NCI-H146 (cell line): ENCODE results near the gene NAB1.
"Not testable (repeated sequence)": the region's sequence is repeated elsewhere in the genome, so short reads cannot be mapped to it uniquely, and the experiment has no call there.

ENCODE experiments used
- DNase-seq: peaks from one replicate; lab custom pipeline; 2025; lab: John Stamatoyannopoulos, UW

NAB1 gene

GRCh38 chr2:190674966-190675650 lies 26.2 kb downstream of the NAB1 start:
- DNase-seq, result no peak

- DNase-seq, result no peak
These were observed 28.4 kb downstream of the NAB1 start for GRCh38 chr2:190677255-190677654.

- DNase-seq, result no peak
These were observed 29.7 kb downstream of the NAB1 start for GRCh38 chr2:190678444-190679162.

GRCh38 chr2:190679391-190679790 lies 30.5 kb downstream of the NAB1 start:
- DNase-seq, result no peak

GRCh38 chr2:190679813-190680591 lies 31.1 kb downstream of the NAB1 start:
- DNase-seq, result peak; percentile 32

DNA sequence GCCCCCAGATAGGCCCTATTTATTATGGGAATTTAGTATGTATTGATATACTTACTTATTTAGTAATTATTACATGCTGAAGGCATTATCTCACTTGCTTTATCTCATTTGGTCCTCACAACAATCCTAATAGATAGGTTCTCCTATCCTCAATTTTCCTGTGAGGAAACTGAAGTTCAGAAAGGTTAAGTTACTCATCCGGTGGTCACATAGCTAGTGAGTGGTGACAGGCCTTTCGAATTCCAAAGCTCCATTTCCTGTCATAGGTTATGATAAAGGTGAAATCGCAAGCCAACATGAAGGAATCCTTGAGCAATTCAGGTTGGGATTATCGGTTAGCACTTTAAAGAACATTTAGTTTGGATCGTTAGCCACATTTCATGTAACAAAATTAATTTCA lies 33.3 kb downstream of the NAB1 start:
- no peak for DNase-seq

DNA sequence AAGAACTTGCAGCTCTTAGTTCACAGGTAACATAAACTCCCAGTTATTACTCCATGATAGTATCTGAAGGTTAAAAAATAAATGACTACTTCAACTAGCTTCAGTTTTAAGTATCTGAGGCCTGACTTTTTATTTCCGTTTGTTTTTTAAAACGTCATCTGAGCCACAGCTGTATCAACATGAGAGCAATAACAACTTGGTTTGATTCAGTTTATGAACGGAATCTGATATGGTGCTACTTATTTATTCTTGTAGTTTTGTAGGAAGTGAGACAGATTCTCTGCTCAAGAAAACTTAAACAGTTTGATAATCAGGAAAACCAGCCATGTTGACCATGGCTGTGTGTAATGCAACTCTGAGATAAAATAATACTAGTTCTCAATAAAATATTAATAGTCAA lies 34.9 kb downstream of the NAB1 start:
- no peak for DNase-seq

- no peak for DNase-seq
These were observed 36.0 kb downstream of the NAB1 start for GRCh38 chr2:190684931-190685330.

GRCh38 chr2:190685333-190685732 lies 36.5 kb downstream of the NAB1 start:
- no peak for DNase-seq

GRCh38 chr2:190693533-190694232 lies 44.8 kb downstream of the NAB1 start:
- DNase-seq, result no peak

DNA sequence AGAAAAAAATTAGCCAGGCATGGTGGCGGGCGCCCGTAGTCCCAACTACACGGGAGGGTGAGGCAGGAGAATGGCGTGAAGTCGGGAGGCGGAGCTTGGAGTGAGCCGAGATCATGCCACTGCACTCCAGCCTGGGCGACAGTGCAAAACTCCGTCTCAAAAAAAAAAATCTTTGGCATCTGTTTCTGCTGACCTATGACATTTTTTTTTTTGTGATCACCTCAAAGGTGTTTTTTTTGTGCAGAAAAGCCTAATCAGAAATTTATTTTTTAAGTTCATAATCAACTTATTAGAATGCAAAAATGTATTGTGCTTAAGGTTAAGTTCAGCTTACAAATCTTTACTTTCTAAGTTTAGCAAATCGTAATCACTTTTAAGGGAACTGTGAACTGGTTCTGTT lies 45.6 kb downstream of the NAB1 start:
- no peak for DNase-seq

GRCh38 chr2:190695739-190696138 lies 46.9 kb downstream of the NAB1 start:
- DNase-seq, result no peak

GRCh38 chr2:190696792-190697398 lies 48.0 kb downstream of the NAB1 start:
- no peak for DNase-seq

DNA sequence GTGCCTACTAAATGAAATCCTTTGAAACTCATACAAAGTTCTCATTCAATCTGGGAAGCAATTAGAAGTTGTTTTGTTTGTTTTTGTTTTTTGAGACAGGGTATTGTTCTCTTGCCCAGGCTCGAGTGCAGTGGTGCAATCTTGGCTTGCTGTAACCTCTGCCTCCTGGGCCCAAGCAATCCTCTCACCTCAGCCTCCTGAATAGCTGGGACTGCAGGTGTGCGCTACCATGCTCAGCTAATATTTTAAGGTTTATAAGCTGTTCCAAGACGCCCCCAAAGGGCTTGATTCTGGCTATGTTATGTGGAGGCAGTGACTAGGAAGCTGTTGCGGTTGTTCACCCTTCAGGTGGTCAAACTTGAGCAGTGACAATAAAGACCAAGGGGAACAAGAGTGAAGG lies 48.5 kb downstream of the NAB1 start:
- DNase-seq, result no peak

- DNase-seq, result no peak
These were observed 50.0 kb downstream of the NAB1 start for GRCh38 chr2:190698895-190699294.

GRCh38 chr2:190701586-190701985 lies 52.7 kb downstream of the NAB1 start:
- DNase-seq, result no peak

- no peak for DNase-seq
These were observed 56.4 kb downstream of the NAB1 start for GRCh38 chr2:190705280-190705679.

GRCh38 chr2:190707726-190708125 lies 58.8 kb downstream of the NAB1 start:
- DNase-seq, result no peak

DNA sequence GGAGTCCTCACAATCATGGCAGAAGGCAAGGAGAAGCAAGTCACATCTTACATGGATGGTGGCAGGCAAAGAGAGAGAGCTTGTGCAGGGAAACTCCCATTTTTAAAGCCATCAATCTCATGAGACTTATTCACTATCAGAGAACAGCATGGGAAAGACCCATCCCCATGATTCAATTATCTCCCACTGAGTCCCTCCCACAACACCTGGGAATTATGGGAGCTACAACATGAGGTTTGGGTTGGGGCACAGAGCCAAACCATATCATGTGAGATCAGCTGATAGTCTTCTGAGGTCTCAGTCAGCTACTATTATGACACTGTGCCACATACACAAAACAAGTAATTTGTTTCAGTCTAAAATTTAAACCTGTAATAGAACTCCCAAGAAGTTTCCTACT lies 59.8 kb downstream of the NAB1 start:
- DNase-seq, result not testable (repeated sequence)

DNA sequence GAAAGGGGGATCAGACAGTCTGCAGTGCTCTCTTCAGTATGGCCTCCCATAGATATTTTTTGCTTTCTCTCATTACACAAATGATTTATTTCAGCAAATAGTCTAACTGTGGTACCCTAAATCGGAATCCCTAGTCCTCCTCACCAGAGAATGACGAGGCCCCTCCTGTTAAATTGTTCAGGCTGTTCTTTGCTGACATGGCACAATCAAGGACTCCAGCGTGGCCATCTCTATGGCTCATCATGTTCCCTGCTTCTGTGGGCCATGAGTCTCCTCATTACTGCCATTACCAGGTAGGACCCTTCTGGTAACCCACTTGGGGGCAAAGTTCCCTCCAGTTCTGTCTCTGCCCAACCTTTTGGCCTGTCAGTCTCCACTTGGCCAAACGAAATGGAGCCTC lies 62.2 kb downstream of the NAB1 start:
- DNase-seq, result no peak

- no peak for DNase-seq
These were observed 64.6 kb downstream of the NAB1 start for GRCh38 chr2:190713471-190713870.

DNA sequence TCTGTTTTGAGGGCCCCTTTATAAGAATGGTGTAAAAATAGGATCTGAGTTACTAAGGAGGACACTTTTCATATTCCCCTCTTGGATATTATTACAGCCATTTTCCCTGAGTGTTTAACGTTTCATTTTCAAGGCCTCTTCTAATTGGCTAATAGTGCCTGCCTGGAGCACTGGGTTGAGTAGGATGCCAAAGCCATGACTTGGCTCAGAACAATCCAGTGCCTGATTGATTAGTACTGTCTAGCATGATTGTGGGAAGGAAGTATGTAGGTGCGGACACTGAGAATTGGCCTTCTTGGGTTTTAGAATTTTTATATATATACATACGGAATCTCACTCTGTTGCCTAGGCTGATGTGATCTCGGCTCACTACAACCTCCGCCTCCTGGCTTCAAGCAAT lies 66.1 kb downstream of the NAB1 start:
- no peak for DNase-seq
